Right cardiac atrium (tissue), 5 donors: Measurements from ENCODE around the gene CALN1. TPM values are rescaled to one million over a fixed set of nuclear protein-coding genes. Genes with fewer than 3 reads are reported as not detected.
A peak's percentile ranks its signal among the peaks of the same experiment; 100 is the strongest.

ENCODE experiments used
- ATAC-seq, 2 donors: fragments of 200-7000 bp; cut with Tn5 transposase; one replicate each; pipeline versions ENCODE4 v1.8.0 to v1.9.1; 2020; ENCODE audit warnings: moderate library complexity in 2 of 2, mild to moderate bottlenecking in 1 of 2
- DNase-seq, 3 donors: peaks; one replicate each; pipeline ENCODE4 v3.0.0-alpha.2; 2020
- H3K27ac ChIP-seq: one replicate; pipeline ENCODE4 v1.5.1; 2013; ENCODE audit warnings: mild to moderate bottlenecking, low read length, control low read depth, moderate library complexity
- H3K27me3 ChIP-seq: one replicate; pipeline ENCODE4 v1.6.1; 2013; ENCODE audit not compliant: control insufficient read depth, insufficient read depth
- H3K4me1 ChIP-seq: one replicate; pipeline ENCODE4 v1.6.1; 2013; ENCODE audit warnings: low read length; ENCODE audit not compliant: control insufficient read depth, insufficient read depth
- H3K4me3 ChIP-seq: one replicate; pipeline ENCODE4 v1.5.1; 2013; ENCODE audit warnings: low read length, control low read depth
- H3K9me3 ChIP-seq: one replicate; pipeline ENCODE4 v1.6.1; 2013; ENCODE audit warnings: low read length; ENCODE audit not compliant: control insufficient read depth
- WGBS: extraction: QIAGEN DNeasy Blood & Tissue Kit; methylation state at CpG from one replicate; pipeline ENCODE4 v1.1.7; 2013; 5-methylcytosine and 5-hydroxymethylcytosine counted together
- intact Hi-C, 4 donors: fragments of 100-400 bp; cut with DNase I; formaldehyde crosslinking; loops; one replicate each; pipeline versions ENCODE4 v1.11.0 to v1.14.0; 2022 to 2023
- polyA plus RNA-seq: library from polyadenylated mRNA; stranded (reverse); fragments of 200-250 nt; gene quantifications from one replicate; pipeline ENCODE4 v1.2.3, GENCODE V29; 2013
- total RNA-seq, 4 donors: library from RNA; stranded (reverse); fragmentation: NEBNext Ultra II Directional; extraction: Animal tissue kit (Norgen Biotek cat#: 25700); gene quantifications; one replicate each; pipeline ENCODE4 v1.2.1, GENCODE V29; 2021
- donor health status: healthy with polysubstance abuse.
- donor health status: DM: no; HTN: yes; CAD: no.
- donor health status: DM: no; HTN: no; CAD: no.
- donor health status: DM: no; HTN: yes; CAD: no; lungs with severe emphysema.
- donor health status: DM: yes; HTN: yes; CAD: no.

The CALN1 gene
- total and polyA plus RNA-seq, 5 donors = not detected

- DNase-seq (no peak), ATAC-seq (no peak)
- Histone ChIP-seq H3K4me1 (no peaks in the 10 kb centered on the region), H3K27me3 (no peaks in the 10 kb centered on the region), H3K9me3 (no peaks in the 10 kb centered on the region), H3K4me3 (no peak overlapping the region), H3K27ac (no peak overlapping the region)
- WGBS = 95% methylated on average over 11 of the region's 11 CpGs
- intact Hi-C loops = no loop called here
Measured at GRCh38 chr7:72408966-72409637, 3.0 kb downstream of the CALN1 start.

GRCh38 chr7:72406820-72407403, 5.2 kb downstream of the CALN1 start:
- intact Hi-C loops = no loop called here
- WGBS = 84% methylated on average over 4 of the region's 4 CpGs
- H3K4me1 ChIP-seq = no peaks in the 10 kb centered on the region

GRCh38 chr7:72405871-72406270, 6.3 kb downstream of the CALN1 start:
- H3K4me1 ChIP-seq = no peaks in the 10 kb centered on the region
- no peaks in the 10 kb centered on the region for H3K9me3 ChIP-seq
- no peak overlapping the region for H3K4me3 ChIP-seq
- DNase-seq = peak in 1 of 3 donors; percentile 50
- ATAC-seq = no peak
- intact Hi-C loops = no loop called here
- no peaks in the 10 kb centered on the region for H3K27me3 ChIP-seq
- 89% methylated on average over 15 of the region's 15 CpGs for whole genome bisulfite sequencing
- no peak overlapping the region for H3K27ac ChIP-seq

More at GRCh38 chr7:72406820-72407403, 5.2 kb downstream of the CALN1 start:
- Histone ChIP-seq H3K9me3 (no peaks in the 10 kb centered on the region), H3K4me3 (no peak overlapping the region), H3K27me3 (no peaks in the 10 kb centered on the region), H3K27ac (no peak overlapping the region)
- DNase-seq = no peak
- no peak for ATAC-seq

GRCh38 chr7:72405418-72405817, 6.7 kb downstream of the CALN1 start:
- no peaks in the 10 kb centered on the region for H3K9me3 ChIP-seq
- no peak for DNase-seq
- H3K27ac ChIP-seq = no peak overlapping the region
- no peak for ATAC-seq
- no peak overlapping the region for H3K4me3 ChIP-seq
- intact Hi-C loops = no loop called here
- 56% methylated on average over 11 of the region's 11 CpGs for WGBS
- H3K27me3 ChIP-seq = no peaks in the 10 kb centered on the region
- no peaks in the 10 kb centered on the region for H3K4me1 ChIP-seq

GRCh38 chr7:72404743-72405142, 7.4 kb downstream of the CALN1 start:
- 88% methylated on average over 5 of the region's 5 CpGs for WGBS
- ATAC-seq = no peak
- intact Hi-C loops = no loop called here

GRCh38 chr7:72403458-72404076, 8.6 kb downstream of the CALN1 start:
- Histone ChIP-seq H3K27ac (no peak overlapping the region), H3K9me3 (no peaks in the 10 kb centered on the region), H3K27me3 (no peaks in the 10 kb centered on the region), H3K4me1 (no peaks in the 10 kb centered on the region), H3K4me3 (no peak overlapping the region)
- no peak for ATAC-seq
- intact Hi-C loops = no loop called here
- no peak for DNase-seq
- whole genome bisulfite sequencing = 79% methylated on average over 9 of the region's 9 CpGs

More at GRCh38 chr7:72404743-72405142, 7.4 kb downstream of the CALN1 start:
- H3K27me3 ChIP-seq = no peaks in the 10 kb centered on the region
- no peaks in the 10 kb centered on the region for H3K9me3 ChIP-seq
- no peak overlapping the region for H3K4me3 ChIP-seq
- no peaks in the 10 kb centered on the region for H3K4me1 ChIP-seq
- no peak overlapping the region for H3K27ac ChIP-seq
- no peak for DNase-seq

- H3K4me3 ChIP-seq = no peak overlapping the region
- no peaks in the 10 kb centered on the region for H3K4me1 ChIP-seq
- DNase-seq = no peak
- intact Hi-C loops = no loop called here
- H3K27me3 ChIP-seq = no peaks in the 10 kb centered on the region
- H3K9me3 ChIP-seq = no peaks in the 10 kb centered on the region
- no peak overlapping the region for H3K27ac ChIP-seq
- ATAC-seq = no peak
- 24% methylated on average over 1 of the region's 1 CpG for WGBS
Measured at GRCh38 chr7:72394016-72394415, 18.1 kb downstream of the CALN1 start.

GRCh38 chr7:72391821-72392377, 20.2 kb downstream of the CALN1 start:
- Histone ChIP-seq H3K27ac (no peak overlapping the region), H3K4me1 (no peaks in the 10 kb centered on the region), H3K4me3 (no peak overlapping the region), H3K9me3 (no peaks in the 10 kb centered on the region), H3K27me3 (no peaks in the 10 kb centered on the region)
- WGBS = 91% methylated on average over 7 of the region's 7 CpGs
- DNase-seq = no peak
- no peak for ATAC-seq
- intact Hi-C loops = no loop called here

GRCh38 chr7:72386118-72386517, 26.0 kb downstream of the CALN1 start:
- Histone ChIP-seq H3K4me3 (no peak overlapping the region), H3K4me1 (no peaks in the 10 kb centered on the region), H3K27ac (no peak overlapping the region), H3K27me3 (peaks cover 3% of the 10 kb centered on the region), H3K9me3 (no peaks in the 10 kb centered on the region)
- intact Hi-C loops = no loop called here
- DNase-seq (no peak), ATAC-seq (no peak)
- WGBS = 73% methylated on average over 3 of the region's 3 CpGs

- no peaks in the 10 kb centered on the region for H3K4me1 ChIP-seq
- no peak overlapping the region for H3K27ac ChIP-seq
- H3K4me3 ChIP-seq = no peak overlapping the region
- intact Hi-C loops = no loop called here
- H3K27me3 ChIP-seq = no peaks in the 10 kb centered on the region
- ATAC-seq = no peak
- 90% methylated on average over 4 of the region's 4 CpGs for WGBS
- DNase-seq = no peak
- H3K9me3 ChIP-seq = no peaks in the 10 kb centered on the region
Measured at GRCh38 chr7:72362246-72362645, 49.9 kb downstream of the CALN1 start.

- intact Hi-C loops = no loop called here
Measured at GRCh38 chr7:72345208-72345727, 66.9 kb downstream of the CALN1 start.

More at GRCh38 chr7:72345208-72345727, 66.9 kb downstream of the CALN1 start:
- Histone ChIP-seq H3K9me3 (no peaks in the 10 kb centered on the region), H3K27ac (no peak overlapping the region), H3K4me1 (no peaks in the 10 kb centered on the region), H3K27me3 (no peaks in the 10 kb centered on the region), H3K4me3 (no peak overlapping the region)
- ATAC-seq (no peak), DNase-seq (no peak)
- WGBS = 86% methylated on average over 1 of the region's 1 CpG
